NCI-H2107 treated with DMSO at 0.1 percent for 48 hours (cell line): ENCODE data around the gene CFAP47.
"Not testable (repeated sequence)": the region's sequence is repeated elsewhere in the genome, so short reads cannot be mapped to it uniquely, and the experiment has no call there.

Source experiments
- DNase-seq: peaks from one replicate; lab custom pipeline; 2025; ENCODE audit not compliant: unreplicated experiment; lab: John Stamatoyannopoulos, UW

CFAP47 gene

GRCh38 chrX:35919536-35920309, at the start of gene CFAP47:
TSS of gene CFAP47 (plus strand) at chrX:35919734. CDS start at chrX:35919800, 66 bp downstream.
- no peak for DNase-seq

GRCh38 chrX:35880601-35881000, 38.9 kb upstream of the CFAP47 start:
- DNase-seq: no peak

- DNase-seq: no peak
Observed at GRCh38 chrX:35886135-35886534, 33.4 kb upstream of the CFAP47 start.

DNA sequence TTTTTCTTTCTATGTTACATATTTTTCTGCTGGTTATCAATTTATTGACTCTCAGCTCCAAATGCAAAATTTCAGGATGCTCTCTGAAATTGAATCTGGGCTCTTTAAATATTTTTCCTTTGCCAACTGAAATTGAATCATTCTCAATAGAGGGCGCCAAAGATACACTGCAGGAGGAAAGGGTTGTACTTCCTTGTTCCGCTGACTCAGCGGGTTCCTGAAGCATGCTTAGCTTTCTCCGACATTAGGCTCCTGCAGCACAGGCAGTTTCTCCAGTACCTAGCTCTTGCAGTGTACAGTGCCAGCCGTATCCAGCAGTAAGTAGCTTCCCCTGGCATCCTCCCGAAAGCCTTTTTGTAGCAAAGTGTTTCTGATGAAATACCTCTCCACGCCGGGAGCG, 28.8 kb upstream of the CFAP47 start:
- DNase-seq: peak; percentile 21

DNA sequence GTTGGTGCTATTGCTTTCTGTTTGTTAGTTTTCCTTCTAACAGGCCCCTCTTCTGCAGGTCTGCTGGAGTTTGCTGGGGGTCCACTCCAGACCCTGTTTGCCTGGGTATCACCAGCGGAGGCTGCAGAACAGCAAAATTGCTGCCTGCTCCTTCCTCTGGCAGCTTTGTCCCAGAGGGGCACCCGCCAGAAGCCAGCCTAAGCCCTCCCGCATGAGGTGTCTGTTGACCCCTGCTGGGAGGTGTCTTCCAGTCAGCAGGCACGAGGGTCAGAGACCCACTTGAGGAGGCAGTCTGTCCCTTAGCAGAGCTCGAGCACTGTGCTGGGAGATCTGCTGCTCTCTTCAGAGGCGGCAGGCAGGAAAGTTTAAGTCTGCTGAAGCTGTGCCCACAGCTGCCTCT, 67.3 kb downstream of the CFAP47 start:
- not testable (repeated sequence) for DNase-seq

- DNase-seq: no peak
Observed at GRCh38 chrX:36007207-36007606, 87.7 kb downstream of the CFAP47 start.

GRCh38 chrX:36019125-36019524, 99.6 kb downstream of the CFAP47 start:
- no peak for DNase-seq

- DNase-seq: no peak
Observed at GRCh38 chrX:36035550-36035949, 116.0 kb downstream of the CFAP47 start.

GRCh38 chrX:36062778-36063177, 143.2 kb downstream of the CFAP47 start:
- no peak for DNase-seq

- no peak for DNase-seq
Observed at GRCh38 chrX:36071061-36071460, 151.5 kb downstream of the CFAP47 start.

- DNase-seq: not testable (repeated sequence)
Observed at GRCh38 chrX:36075009-36075408, 155.5 kb downstream of the CFAP47 start.

GRCh38 chrX:36083256-36083655, 163.7 kb downstream of the CFAP47 start:
- DNase-seq: no peak

- no peak for DNase-seq
Observed at GRCh38 chrX:36087366-36087765, 167.8 kb downstream of the CFAP47 start.

- not testable (repeated sequence) for DNase-seq
Observed at GRCh38 chrX:36088939-36089338, 169.4 kb downstream of the CFAP47 start.

- no peak for DNase-seq
Observed at GRCh38 chrX:36102425-36102824, 182.9 kb downstream of the CFAP47 start.

GRCh38 chrX:36116222-36116621, 196.7 kb downstream of the CFAP47 start:
- DNase-seq: no peak

GRCh38 chrX:36159254-36159653, 239.7 kb downstream of the CFAP47 start:
- no peak for DNase-seq

GRCh38 chrX:36160081-36160480, 240.5 kb downstream of the CFAP47 start:
- no peak for DNase-seq

- DNase-seq: no peak
Observed at GRCh38 chrX:36198575-36198974, 279.0 kb downstream of the CFAP47 start.

- no peak for DNase-seq
Observed at GRCh38 chrX:36199928-36200327, 280.4 kb downstream of the CFAP47 start.

- DNase-seq: no peak
Observed at GRCh38 chrX:36214924-36215323, 295.4 kb downstream of the CFAP47 start.

GRCh38 chrX:36218801-36219200, 299.3 kb downstream of the CFAP47 start:
- no peak for DNase-seq
